Measurements from ENCODE around the gene LDLRAD3.
A peak's percentile ranks its signal among the peaks of the same experiment; 100 is the strongest.

LDLRAD3 gene

DNA sequence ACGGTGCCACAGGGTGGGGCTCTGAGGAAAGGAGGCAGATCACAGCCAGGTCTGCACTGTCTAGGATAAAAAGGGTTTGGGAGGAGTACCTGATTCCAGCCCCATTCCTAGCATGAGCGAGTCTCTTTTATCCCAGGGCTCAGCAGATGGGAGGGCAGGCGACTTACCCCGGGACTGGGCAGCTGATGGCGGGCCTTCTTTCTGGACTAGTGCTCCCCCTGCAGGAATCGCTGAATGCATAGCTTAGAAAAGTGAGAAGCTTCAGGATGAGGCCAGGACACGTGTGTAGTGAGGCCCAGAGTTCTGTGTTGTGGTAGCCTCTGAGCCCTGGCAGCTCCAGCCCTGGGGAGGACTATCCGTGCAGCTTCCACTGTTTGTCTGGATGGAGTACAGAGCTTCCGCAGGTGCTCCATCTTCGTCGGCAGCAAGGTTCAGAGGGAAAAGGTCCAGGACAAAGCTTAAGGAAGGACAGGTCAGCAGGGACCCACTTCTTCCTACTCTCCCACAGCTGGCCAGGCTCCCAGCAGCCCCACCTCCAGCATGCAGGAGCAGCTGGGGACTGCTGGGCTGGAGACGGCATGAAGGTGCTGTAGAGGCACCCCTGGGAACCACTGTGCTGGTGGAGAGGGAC, 315.0 kb downstream of the LDLRAD3 start:
- Histone ChIP-seq H3K9ac (ENCODE audit: low read length) (no peak overlapping the region), H2AFZ (ENCODE audit: low read depth, low read length) (no peak overlapping the region), H3K4me3 (ENCODE audit: low read length) (no peak overlapping the region), H3K4me1 (ENCODE audit: low read length) (no peaks in the 10 kb centered on the region), H3K27me3 (ENCODE audit: low read depth, low read length) (peaks cover 38% of the 10 kb centered on the region), H3K27ac (ENCODE audit: low read length) (no peak overlapping the region), H3K4me2 (ENCODE audit: low read length) (no peak overlapping the region), H4K20me1 (ENCODE audit: insufficient read depth, low read length) (no peaks in the 10 kb centered on the region), H3K79me2 (ENCODE audit: low read length) (no peaks in the 10 kb centered on the region), H3K9me3 (ENCODE audit: insufficient read depth, low read length) (no peaks in the 10 kb centered on the region), H3K36me3 (replicated peaks; ENCODE audit: low read depth, low read length) (no peaks in the 10 kb centered on the region)
- no peak for TF ChIP-seq EZH2phosphoT487 (IDR thresholded peaks at IDR 0.05; ENCODE audit: low read depth)
- TF ChIP-seq, protein P1, sequence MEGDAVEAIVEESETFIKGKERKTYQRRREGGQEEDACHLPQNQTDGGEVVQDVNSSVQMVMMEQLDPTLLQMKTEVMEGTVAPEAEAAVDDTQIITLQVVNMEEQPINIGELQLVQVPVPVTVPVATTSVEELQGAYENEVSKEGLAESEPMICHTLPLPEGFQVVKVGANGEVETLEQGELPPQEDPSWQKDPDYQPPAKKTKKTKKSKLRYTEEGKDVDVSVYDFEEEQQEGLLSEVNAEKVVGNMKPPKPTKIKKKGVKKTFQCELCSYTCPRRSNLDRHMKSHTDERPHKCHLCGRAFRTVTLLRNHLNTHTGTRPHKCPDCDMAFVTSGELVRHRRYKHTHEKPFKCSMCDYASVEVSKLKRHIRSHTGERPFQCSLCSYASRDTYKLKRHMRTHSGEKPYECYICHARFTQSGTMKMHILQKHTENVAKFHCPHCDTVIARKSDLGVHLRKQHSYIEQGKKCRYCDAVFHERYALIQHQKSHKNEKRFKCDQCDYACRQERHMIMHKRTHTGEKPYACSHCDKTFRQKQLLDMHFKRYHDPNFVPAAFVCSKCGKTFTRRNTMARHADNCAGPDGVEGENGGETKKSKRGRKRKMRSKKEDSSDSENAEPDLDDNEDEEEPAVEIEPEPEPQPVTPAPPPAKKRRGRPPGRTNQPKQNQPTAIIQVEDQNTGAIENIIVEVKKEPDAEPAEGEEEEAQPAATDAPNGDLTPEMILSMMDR (IDR thresholded peaks at IDR 0.05; ENCODE audit: low read depth, low read length): peak; percentile 59

DNA sequence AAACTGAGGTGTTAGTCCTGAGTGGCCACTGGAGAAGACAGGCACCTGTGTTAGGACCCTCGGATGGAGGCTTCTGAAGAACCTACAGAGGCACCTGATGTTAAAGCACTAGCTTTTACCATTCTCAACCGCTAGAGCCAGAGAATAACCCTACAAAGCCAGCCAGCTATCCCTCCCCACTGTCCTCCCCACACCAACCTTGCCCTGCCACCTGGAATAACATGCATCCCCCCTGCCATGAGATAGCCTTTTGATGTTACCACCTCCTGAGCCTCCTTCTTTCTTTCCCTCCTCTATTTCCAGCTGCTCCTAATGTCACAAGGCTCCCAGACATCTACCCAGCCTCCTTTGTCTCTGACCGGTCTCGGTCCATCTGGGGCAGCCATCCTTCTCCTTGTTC, 317.2 kb downstream of the LDLRAD3 start:
- no peak for TF ChIP-seq EZH2phosphoT487 (IDR thresholded peaks at IDR 0.05; ENCODE audit: low read depth)
- no peaks in the 10 kb centered on the region for H3K79me2 ChIP-seq (ENCODE audit: low read length)
- H3K4me2 ChIP-seq (ENCODE audit: low read length): no peak overlapping the region
- H3K4me3 ChIP-seq (ENCODE audit: low read length): no peak overlapping the region
- H3K9me3 ChIP-seq (ENCODE audit: insufficient read depth, low read length): no peaks in the 10 kb centered on the region
- H3K9ac ChIP-seq (ENCODE audit: low read length): no peak overlapping the region
- H4K20me1 ChIP-seq (ENCODE audit: insufficient read depth, low read length): no peaks in the 10 kb centered on the region
- H3K36me3 ChIP-seq (replicated peaks; ENCODE audit: low read depth, low read length): no peaks in the 10 kb centered on the region
- H2AFZ ChIP-seq (ENCODE audit: low read depth, low read length): no peak overlapping the region
- H3K27me3 ChIP-seq (ENCODE audit: low read depth, low read length): peaks cover 47% of the 10 kb centered on the region
- no peaks in the 10 kb centered on the region for H3K4me1 ChIP-seq (ENCODE audit: low read length)
- no peak overlapping the region for H3K27ac ChIP-seq (ENCODE audit: low read length)

DNA sequence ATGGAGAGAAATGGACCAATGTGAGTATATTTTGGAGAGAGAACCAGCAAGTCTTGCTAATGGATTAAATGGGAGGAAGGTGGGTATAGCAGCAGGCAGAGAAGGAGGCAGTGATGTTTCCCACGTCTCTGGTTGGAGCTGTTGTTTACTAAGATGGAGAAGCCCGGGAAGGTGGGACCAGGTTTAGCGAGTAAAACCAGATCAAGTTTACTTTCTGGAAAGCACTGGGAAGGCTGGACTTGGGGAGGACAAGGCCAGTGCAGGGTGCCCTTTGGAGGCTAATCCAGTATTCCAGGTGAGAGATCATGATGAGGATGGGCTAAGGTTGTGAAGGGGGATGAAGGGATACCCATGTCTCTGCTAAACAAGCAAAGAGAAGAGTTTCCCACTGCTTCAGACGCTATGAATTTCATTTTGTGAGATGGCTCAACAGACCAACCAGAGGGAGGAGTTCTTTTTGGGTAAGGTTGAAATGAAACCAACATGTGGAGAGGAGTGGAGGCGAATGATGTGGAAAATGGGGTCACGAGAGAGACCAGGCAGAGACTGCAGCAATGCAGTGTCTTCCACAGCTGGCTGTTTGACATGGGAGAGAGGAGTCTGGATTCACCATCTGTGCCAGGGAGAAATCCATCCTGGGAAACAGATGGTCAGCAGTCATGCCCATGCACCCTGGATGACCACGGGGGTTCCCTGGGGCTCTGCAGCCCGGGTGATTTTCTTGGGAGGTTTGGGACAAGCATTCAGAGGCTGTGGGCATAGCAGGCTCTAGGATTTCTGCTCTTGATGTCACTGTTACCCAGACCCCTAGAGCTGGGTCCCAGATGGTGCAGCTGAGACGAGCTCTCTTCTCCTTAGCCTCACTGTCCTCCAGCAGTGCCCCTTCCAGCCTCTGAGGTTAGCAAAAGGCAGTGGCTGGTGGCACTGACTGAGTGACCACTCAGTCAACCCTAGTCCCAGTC, 320.4 kb downstream of the LDLRAD3 start:
- no peaks in the 10 kb centered on the region for H3K79me2 ChIP-seq (ENCODE audit: low read length)
- peaks cover 46% of the 10 kb centered on the region for H3K27me3 ChIP-seq (ENCODE audit: low read depth, low read length)
- H3K4me3 ChIP-seq (ENCODE audit: low read length): no peak overlapping the region
- no peaks in the 10 kb centered on the region for H3K4me1 ChIP-seq (ENCODE audit: low read length)
- TF ChIP-seq, protein P1 (IDR thresholded peaks at IDR 0.05; ENCODE audit: low read depth, low read length): no peak
- no peak for TF ChIP-seq EZH2phosphoT487 (IDR thresholded peaks at IDR 0.05; ENCODE audit: low read depth)
- H2AFZ ChIP-seq (ENCODE audit: low read depth, low read length): no peak overlapping the region
- H3K9me3 ChIP-seq (ENCODE audit: insufficient read depth, low read length): no peaks in the 10 kb centered on the region
- H3K9ac ChIP-seq (ENCODE audit: low read length): no peak overlapping the region
- H4K20me1 ChIP-seq (ENCODE audit: insufficient read depth, low read length): no peaks in the 10 kb centered on the region
- no peak overlapping the region for H3K27ac ChIP-seq (ENCODE audit: low read length)
- no peaks in the 10 kb centered on the region for H3K36me3 ChIP-seq (replicated peaks; ENCODE audit: low read depth, low read length)
- H3K4me2 ChIP-seq (ENCODE audit: low read length): no peak overlapping the region

DNA sequence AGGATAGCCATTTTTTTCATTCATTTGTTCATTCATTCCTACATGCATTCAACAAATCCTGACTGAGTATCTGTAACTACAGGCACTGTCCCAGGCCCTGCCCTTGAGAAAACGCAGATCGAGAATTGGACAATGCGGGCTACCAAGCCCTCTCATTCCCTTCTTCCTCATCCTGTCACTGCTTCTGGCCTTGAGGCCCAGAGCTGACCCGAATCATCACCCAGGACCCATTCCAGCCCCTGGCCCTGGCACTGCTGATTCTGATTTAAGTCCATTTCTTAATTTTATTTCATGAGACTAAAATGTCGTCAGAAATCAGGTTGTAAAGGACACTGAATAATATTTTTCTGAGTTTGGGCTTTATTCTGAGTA, 321.1 kb downstream of the LDLRAD3 start:
- no peak overlapping the region for H3K27ac ChIP-seq (ENCODE audit: low read length)
- H3K9me3 ChIP-seq (ENCODE audit: insufficient read depth, low read length): no peaks in the 10 kb centered on the region
- H3K36me3 ChIP-seq (replicated peaks; ENCODE audit: low read depth, low read length): no peaks in the 10 kb centered on the region
- H4K20me1 ChIP-seq (ENCODE audit: insufficient read depth, low read length): no peaks in the 10 kb centered on the region
- H3K4me2 ChIP-seq (ENCODE audit: low read length): no peak overlapping the region
- TF ChIP-seq, protein P1 (IDR thresholded peaks at IDR 0.05; ENCODE audit: low read depth, low read length): no peak
- TF ChIP-seq EZH2phosphoT487 (IDR thresholded peaks at IDR 0.05; ENCODE audit: low read depth): no peak
- H2AFZ ChIP-seq (ENCODE audit: low read depth, low read length): no peak overlapping the region
- H3K4me1 ChIP-seq (ENCODE audit: low read length): no peaks in the 10 kb centered on the region
- no peak overlapping the region for H3K9ac ChIP-seq (ENCODE audit: low read length)
- H3K79me2 ChIP-seq (ENCODE audit: low read length): no peaks in the 10 kb centered on the region
- H3K4me3 ChIP-seq (ENCODE audit: low read length): no peak overlapping the region
- peaks cover 46% of the 10 kb centered on the region for H3K27me3 ChIP-seq (ENCODE audit: low read depth, low read length)
